Peyer's patch (tissue), 4 donors: ENCODE measurements around the gene TOM1L2.

ENCODE experiments used
- CTCF ChIP-seq, 6 experiments: fragments of 450-650 bp in 4 of 6; fragments of 200-600 bp in 2 of 6; sonication (generic) in 1 of 6; IDR thresholded peaks; one replicate each; pipeline ENCODE4 v1.5.1; 2017 to 2019; ENCODE audit warnings: antibody characterized with exemption in 6 of 6, mild to moderate bottlenecking in 3 of 6, moderate library complexity in 1 of 6
- POLR2A ChIP-seq, 2 donors: fragments of 450-650 bp; IDR thresholded peaks; one replicate each; pipeline ENCODE4 v1.5.1; 2017; ENCODE audit warnings: antibody characterized with exemption in 2 of 2, mild to moderate bottlenecking in 2 of 2, moderate library complexity in 2 of 2

- TF ChIP-seq POLR2A (IDR thresholded peaks at IDR 0.05): no peak
- no peak for TF ChIP-seq CTCF (IDR thresholded peaks at IDR 0.05)
Measured at GRCh38 chr17:17824119-17824782, 147.9 kb downstream of the TOM1L2 start.
